Peyer's patch (tissue), 4 donors: Measurements from ENCODE around the gene SMCO2. TPM values are rescaled to one million over a fixed set of nuclear protein-coding genes. Genes with fewer than 3 reads are reported as not detected.

ENCODE experiments used
- DNase-seq, 3 donors: peaks; one replicate each; pipeline ENCODE4 v3.0.0-alpha.2; 2017 to 2019
- H3K27ac ChIP-seq, 4 donors: fragments of 200-600 bp; sonication (generic); one replicate each; pipeline ENCODE4 v1.5.1; 2016 to 2019
- H3K27me3 ChIP-seq, 2 donors: fragments of 200-600 bp; sonication (generic); one replicate each; pipeline ENCODE4 v1.5.1; 2019
- H3K36me3 ChIP-seq, 3 donors: fragments of 200-600 bp; sonication (generic); one replicate each; pipeline ENCODE4 v1.5.1; 2016 to 2019
- H3K4me1 ChIP-seq, 4 donors: fragments of 200-600 bp; sonication (generic); one replicate each; pipeline ENCODE4 v1.5.1; 2016 to 2019
- H3K4me3 ChIP-seq, 4 donors: fragments of 200-600 bp; sonication (generic); 1 replicate in 3 of 4; 2 replicates in 1 of 4; pipeline ENCODE4 v1.5.1; 2016 to 2019; ENCODE audit warnings: mild to moderate bottlenecking in 1 of 4
- H3K9me3 ChIP-seq, 4 donors: fragments of 200-600 bp; sonication (generic); one replicate each; pipeline ENCODE4 v1.5.1; 2016 to 2019; ENCODE audit warnings: mild to moderate bottlenecking in 1 of 4
- POLR2A ChIP-seq, 2 donors: fragments of 450-650 bp; IDR thresholded peaks; one replicate each; pipeline ENCODE4 v1.5.1; 2017; ENCODE audit warnings: antibody characterized with exemption in 2 of 2, mild to moderate bottlenecking in 2 of 2, moderate library complexity in 2 of 2
- total RNA-seq, 4 donors: library from RNA; depleted of rRNA; stranded (reverse); fragments of >200 nt; gene quantifications; one replicate each; pipeline ENCODE4 v1.1.0, GENCODE V29; 2016
- TF ChIP-seq, protein P1 (sequence below), 6 experiments: fragments of 450-650 bp in 4 of 6; fragments of 200-600 bp in 2 of 6; sonication (generic) in 1 of 6; IDR thresholded peaks; one replicate each; pipeline ENCODE4 v1.5.1; 2017 to 2019; ENCODE audit warnings: antibody characterized with exemption in 6 of 6, mild to moderate bottlenecking in 3 of 6, moderate library complexity in 1 of 6

The SMCO2 gene
- total RNA-seq, 4 donors from 2014 or later, result not detected

DNA sequence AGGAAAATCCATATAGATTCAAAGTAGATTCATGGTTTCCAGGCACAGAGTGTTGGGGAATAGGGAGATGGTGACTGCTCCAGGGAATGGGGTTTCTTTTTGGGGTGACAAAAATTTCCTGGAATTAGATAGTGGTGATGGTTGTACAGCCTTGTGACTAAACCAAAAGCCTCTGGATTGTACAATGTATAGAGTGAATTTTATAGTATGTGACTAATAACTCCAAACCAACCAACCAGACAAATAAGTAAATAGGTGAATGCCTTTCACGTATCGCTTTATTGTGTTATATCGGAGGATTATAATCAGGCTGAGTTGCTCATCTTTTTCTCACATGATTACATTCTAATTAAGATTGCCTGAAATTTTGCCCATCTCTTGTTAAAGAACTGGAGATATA lies 52.8 kb downstream of the SMCO2 start:
- no peaks in the 10 kb centered on the region for H3K4me1 ChIP-seq
- H3K36me3 ChIP-seq, result no peaks in the 10 kb centered on the region
- no peaks in the 10 kb centered on the region for H3K27me3 ChIP-seq
- H3K27ac ChIP-seq, result no peak overlapping the region
- TF ChIP-seq, protein P1, sequence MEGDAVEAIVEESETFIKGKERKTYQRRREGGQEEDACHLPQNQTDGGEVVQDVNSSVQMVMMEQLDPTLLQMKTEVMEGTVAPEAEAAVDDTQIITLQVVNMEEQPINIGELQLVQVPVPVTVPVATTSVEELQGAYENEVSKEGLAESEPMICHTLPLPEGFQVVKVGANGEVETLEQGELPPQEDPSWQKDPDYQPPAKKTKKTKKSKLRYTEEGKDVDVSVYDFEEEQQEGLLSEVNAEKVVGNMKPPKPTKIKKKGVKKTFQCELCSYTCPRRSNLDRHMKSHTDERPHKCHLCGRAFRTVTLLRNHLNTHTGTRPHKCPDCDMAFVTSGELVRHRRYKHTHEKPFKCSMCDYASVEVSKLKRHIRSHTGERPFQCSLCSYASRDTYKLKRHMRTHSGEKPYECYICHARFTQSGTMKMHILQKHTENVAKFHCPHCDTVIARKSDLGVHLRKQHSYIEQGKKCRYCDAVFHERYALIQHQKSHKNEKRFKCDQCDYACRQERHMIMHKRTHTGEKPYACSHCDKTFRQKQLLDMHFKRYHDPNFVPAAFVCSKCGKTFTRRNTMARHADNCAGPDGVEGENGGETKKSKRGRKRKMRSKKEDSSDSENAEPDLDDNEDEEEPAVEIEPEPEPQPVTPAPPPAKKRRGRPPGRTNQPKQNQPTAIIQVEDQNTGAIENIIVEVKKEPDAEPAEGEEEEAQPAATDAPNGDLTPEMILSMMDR (IDR thresholded peaks at IDR 0.05), result no peak
- TF ChIP-seq POLR2A (IDR thresholded peaks at IDR 0.05), result no peak
- no peak for DNase-seq
- no peaks in the 10 kb centered on the region for H3K9me3 ChIP-seq
- H3K4me3 ChIP-seq, result no peak overlapping the region

DNA sequence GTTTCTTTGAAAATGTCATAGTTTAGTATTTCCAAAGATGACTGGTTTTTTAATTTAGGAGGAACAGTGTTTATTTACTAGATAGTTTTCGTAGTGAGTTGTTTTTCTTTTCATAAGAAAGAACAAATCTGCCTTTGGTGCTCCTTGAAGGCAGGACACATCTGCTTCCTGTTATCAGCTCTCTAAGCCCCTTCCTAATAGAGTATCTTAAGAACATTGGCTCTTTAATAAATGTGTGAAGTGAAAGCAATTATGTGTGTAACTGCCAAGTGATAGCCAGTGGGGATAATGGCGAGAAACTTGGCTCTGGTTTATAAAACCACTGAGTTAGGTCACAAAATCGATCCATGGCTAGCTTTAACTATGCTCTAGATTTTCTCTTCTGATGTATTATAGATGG lies 54.0 kb downstream of the SMCO2 start:
- H3K27ac ChIP-seq, result no peak overlapping the region
- no peaks in the 10 kb centered on the region for H3K4me1 ChIP-seq
- H3K4me3 ChIP-seq, result no peak overlapping the region
- H3K9me3 ChIP-seq, result no peaks in the 10 kb centered on the region
- no peaks in the 10 kb centered on the region for H3K27me3 ChIP-seq
- H3K36me3 ChIP-seq, result no peaks in the 10 kb centered on the region
- TF ChIP-seq, protein P1 (IDR thresholded peaks at IDR 0.05), result no peak
- TF ChIP-seq POLR2A (IDR thresholded peaks at IDR 0.05), result no peak
- no peak for DNase-seq

DNA sequence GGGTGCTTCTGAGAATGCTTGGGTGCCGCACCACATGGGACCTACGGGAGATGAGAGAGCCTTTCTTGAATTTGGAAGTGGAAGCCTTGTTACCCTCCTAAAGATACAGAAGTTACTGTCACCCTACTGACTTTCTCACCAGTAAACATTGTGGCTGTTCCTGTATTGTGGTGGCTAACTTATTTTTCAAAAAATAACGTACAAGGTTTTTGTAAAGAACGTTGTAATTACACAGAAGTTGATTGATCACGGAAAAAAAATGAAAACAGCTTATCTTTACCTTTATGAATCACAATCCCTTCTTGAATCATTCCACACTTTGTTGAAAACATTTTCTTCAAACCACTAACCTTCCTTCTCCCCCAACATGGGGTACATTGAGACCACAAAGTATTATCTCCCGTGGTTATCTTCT lies 55.5 kb downstream of the SMCO2 start:
- DNase-seq, result no peak
- H3K4me3 ChIP-seq, result no peak overlapping the region
- no peaks in the 10 kb centered on the region for H3K27me3 ChIP-seq
- no peaks in the 10 kb centered on the region for H3K4me1 ChIP-seq
- no peak for TF ChIP-seq POLR2A (IDR thresholded peaks at IDR 0.05)
- TF ChIP-seq, protein P1 (IDR thresholded peaks at IDR 0.05), result no peak
- H3K27ac ChIP-seq, result no peak overlapping the region
- H3K36me3 ChIP-seq, result no peaks in the 10 kb centered on the region
- no peaks in the 10 kb centered on the region for H3K9me3 ChIP-seq

DNA sequence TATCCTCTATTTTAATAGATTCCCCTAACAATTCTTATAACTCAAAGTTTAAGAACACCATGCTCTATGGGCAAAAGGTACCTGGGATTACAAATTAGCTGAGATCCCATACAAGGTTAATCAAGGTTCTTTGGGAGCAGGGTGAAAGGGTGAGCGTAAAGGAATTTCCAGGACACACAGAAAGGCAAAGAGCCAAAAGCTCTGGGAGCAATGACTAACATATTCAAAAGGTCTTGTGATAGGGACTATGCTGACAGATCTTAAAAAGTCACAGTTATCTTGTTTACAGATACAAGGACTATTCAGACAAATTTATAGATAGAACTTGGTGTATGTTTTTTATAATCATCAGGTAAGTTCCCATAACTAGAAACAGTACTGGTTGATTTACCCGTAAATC lies 58.0 kb downstream of the SMCO2 start:
- no peak overlapping the region for H3K27ac ChIP-seq
- no peak for DNase-seq
- no peak for TF ChIP-seq POLR2A (IDR thresholded peaks at IDR 0.05)
- TF ChIP-seq, protein P1 (IDR thresholded peaks at IDR 0.05), result no peak

DNA sequence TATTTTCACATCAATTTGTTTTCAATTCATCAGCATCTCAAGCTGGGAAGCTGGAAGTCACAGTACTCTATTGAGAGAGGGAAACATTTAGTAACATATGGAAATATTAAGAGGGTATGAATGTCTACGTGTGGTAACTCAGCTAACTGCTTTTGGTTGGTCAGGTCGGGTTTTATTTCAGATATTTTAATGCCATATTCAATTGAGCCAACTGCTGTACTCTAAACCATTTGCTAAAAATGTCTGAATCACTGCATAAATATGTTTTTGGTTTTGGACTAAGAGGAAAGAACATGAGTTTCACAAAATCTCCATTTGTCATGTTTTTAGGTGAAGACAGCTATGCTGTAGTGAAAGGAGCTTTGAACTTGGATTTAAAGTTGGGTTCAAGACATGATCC lies 58.6 kb downstream of the SMCO2 start:
- Histone ChIP-seq H3K36me3 (no peaks in the 10 kb centered on the region), H3K4me1 (no peaks in the 10 kb centered on the region), H3K27ac (no peak overlapping the region), H3K4me3 (no peak overlapping the region), H3K9me3 (no peaks in the 10 kb centered on the region), H3K27me3 (no peaks in the 10 kb centered on the region)
- DNase-seq, result no peak
- TF ChIP-seq POLR2A (IDR thresholded peaks at IDR 0.05), result no peak
- TF ChIP-seq, protein P1 (IDR thresholded peaks at IDR 0.05), result no peak

More for the DNA sequence above, 58.0 kb downstream of the SMCO2 start:
- Histone ChIP-seq H3K4me3 (no peak overlapping the region), H3K36me3 (no peaks in the 10 kb centered on the region), H3K27me3 (no peaks in the 10 kb centered on the region), H3K9me3 (no peaks in the 10 kb centered on the region), H3K4me1 (no peaks in the 10 kb centered on the region)

DNA sequence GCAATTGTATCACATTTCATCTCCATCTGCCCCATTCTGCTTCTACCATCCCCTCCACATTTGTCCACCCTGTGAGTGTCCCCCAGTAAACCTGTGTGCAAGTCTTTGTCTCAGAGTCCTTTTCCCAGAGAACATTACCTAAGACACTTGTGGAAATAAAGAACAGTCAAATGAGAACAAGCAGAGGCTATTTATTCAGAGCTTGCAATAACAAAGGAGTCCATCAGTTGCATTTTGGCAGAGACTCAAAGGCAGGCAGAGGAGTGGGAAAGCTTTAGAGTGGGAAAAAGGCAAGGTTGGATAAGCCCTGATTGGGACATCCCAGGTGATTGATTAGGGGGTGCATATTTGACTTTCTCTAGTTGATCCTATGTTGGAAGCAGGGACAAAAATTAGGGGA lies 59.2 kb downstream of the SMCO2 start:
- no peak overlapping the region for H3K27ac ChIP-seq
- DNase-seq, result no peak
- no peaks in the 10 kb centered on the region for H3K4me1 ChIP-seq
- no peaks in the 10 kb centered on the region for H3K36me3 ChIP-seq
- H3K4me3 ChIP-seq, result no peak overlapping the region
- no peaks in the 10 kb centered on the region for H3K9me3 ChIP-seq
- TF ChIP-seq POLR2A (IDR thresholded peaks at IDR 0.05), result no peak
- TF ChIP-seq, protein P1 (IDR thresholded peaks at IDR 0.05), result no peak
- no peaks in the 10 kb centered on the region for H3K27me3 ChIP-seq
